Peyer's patch (tissue), 4 donors: Measurements from ENCODE around the gene LIPK.

Source experiments
- CTCF ChIP-seq, 6 experiments: fragments of 450-650 bp in 4 of 6; fragments of 200-600 bp in 2 of 6; sonication (generic) in 1 of 6; IDR thresholded peaks; one replicate each; pipeline ENCODE4 v1.5.1; 2017 to 2019; ENCODE audit warnings: antibody characterized with exemption in 6 of 6, mild to moderate bottlenecking in 3 of 6, moderate library complexity in 1 of 6
- POLR2A ChIP-seq, 2 donors: fragments of 450-650 bp; IDR thresholded peaks; one replicate each; pipeline ENCODE4 v1.5.1; 2017; ENCODE audit warnings: antibody characterized with exemption in 2 of 2, mild to moderate bottlenecking in 2 of 2, moderate library complexity in 2 of 2

DNA sequence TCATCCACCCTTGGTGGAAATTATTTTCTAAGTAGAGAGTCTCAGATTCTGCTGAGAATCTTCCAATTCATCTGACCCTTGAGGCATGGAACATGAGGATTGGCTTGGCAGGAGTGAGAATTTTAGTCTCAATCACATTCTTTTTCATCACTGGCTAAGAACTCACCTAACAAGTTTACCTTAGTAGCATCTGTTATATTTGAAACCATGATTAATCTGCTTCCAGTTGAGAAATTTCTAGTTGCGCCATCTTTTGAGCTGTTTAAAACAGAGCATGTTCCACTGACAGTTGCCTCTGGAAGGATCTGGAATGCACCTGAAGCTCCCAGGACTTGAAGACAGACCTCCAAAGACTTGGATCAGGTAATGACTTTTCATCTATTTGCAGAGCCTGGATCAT, at the start of gene LIPK:
- no peak for TF ChIP-seq POLR2A (IDR thresholded peaks at IDR 0.05)
- TF ChIP-seq CTCF (IDR thresholded peaks at IDR 0.05), result no peak
